BJ (cell line): Measurements from ENCODE around the gene TTLL3. TPM values are rescaled to one million over a fixed set of nuclear protein-coding genes. Genes with fewer than 3 reads are reported as not detected.

Experiments used
- CTCF ChIA-PET: fragments of 350-600 bp; formaldehyde crosslinking; extraction: SDS; loops from one replicate; lab custom pipeline; 2021; ENCODE audit warnings: antibody characterized with exemption, inconsistent platforms; lab: Yijun Ruan, JAX
- POLR2A ChIA-PET: fragments of 300-600 bp; sonication (Branson Sonifier 250); formaldehyde crosslinking; extraction: SDS; loops from one replicate; lab custom pipeline; 2021; ENCODE audit warnings: antibody characterized with exemption; lab: Charles Lee
- DNase-seq: peaks from one replicate; pipeline ENCODE4 v3.0.0-alpha.2; 2011; ENCODE audit warnings: low read depth
- H3K27me3 ChIP-seq: 2 replicates; pipeline ENCODE4 v1.6.0; 2011; ENCODE audit warnings: low read length; ENCODE audit not compliant: control insufficient read depth, insufficient read depth
- H3K36me3 ChIP-seq: 2 replicates; pipeline ENCODE4 v1.5.1; 2011; ENCODE audit warnings: low read length; ENCODE audit not compliant: control insufficient read depth, insufficient read depth
- H3K4me3 ChIP-seq: 2 replicates; pipeline ENCODE4 v1.5.1; 2011; ENCODE audit warnings: low read depth, mild to moderate bottlenecking, control low read depth, low read length
- CTCF ChIP-seq: IDR thresholded peaks from 2 replicates; pipeline ENCODE4 v1.5.1; 2011; ENCODE audit warnings: low read depth, mild to moderate bottlenecking, control low read depth, inconsistent platforms, low read length, moderate library complexity; ENCODE audit not compliant: insufficient read depth
- polyA plus RNA-seq: library from polyadenylated mRNA; depleted of rRNA; stranded (reverse); fragments of >200 nt; gene quantifications from 2 replicates; pipeline ENCODE4 v1.2.3, GENCODE V29; 2011

The TTLL3 gene
- polyA plus RNA-seq, 1 experiment = 25.4 TPM

- Histone ChIP-seq H3K4me3 (no peak overlapping the region), H3K27me3 (no peaks in the 10 kb centered on the region), H3K36me3 (peaks cover 11% of the 10 kb centered on the region)
- POLR2A ChIA-PET = no interaction called here
- no peak for TF ChIP-seq CTCF
- DNase-seq = no peak
- CTCF ChIA-PET = no interaction called here
Measured at GRCh38 chr3:9828801-9829755, 19.0 kb downstream of the TTLL3 start.

- H3K36me3 ChIP-seq = peaks cover 21% of the 10 kb centered on the region
- TF ChIP-seq CTCF = no peak
- ChIA-PET POLR2A (no interaction called here), CTCF (interaction anchor here (1.4 to 1.7 kb wide), 2 partner anchors 9 to 115 kb away, joined by 5 to 6 read pairs; no protein-coding TSS in a partner anchor)
- no peak for DNase-seq
- no peaks in the 10 kb centered on the region for H3K27me3 ChIP-seq
- no peak overlapping the region for H3K4me3 ChIP-seq
Measured at GRCh38 chr3:9831253-9831652, 21.2 kb downstream of the TTLL3 start.

GRCh38 chr3:9833078-9833477 lies 23.0 kb downstream of the TTLL3 start:
- no peaks in the 10 kb centered on the region for H3K27me3 ChIP-seq
- CTCF ChIA-PET = no interaction called here

GRCh38 chr3:9834520-9835380 lies 24.7 kb downstream of the TTLL3 start:
- no peak for TF ChIP-seq CTCF
- ChIA-PET CTCF (interaction anchor here (1.0 to 1.4 kb wide), 2 partner anchors 112 to 119 kb away, joined by 3 read pairs; no protein-coding TSS in a partner anchor), POLR2A (no interaction called here)
- Histone ChIP-seq H3K4me3 (no peak overlapping the region), H3K27me3 (no peaks in the 10 kb centered on the region), H3K36me3 (peaks cover 25% of the 10 kb centered on the region)
- no peak for DNase-seq

More at GRCh38 chr3:9833078-9833477, 23.0 kb downstream of the TTLL3 start:
- POLR2A ChIA-PET = no interaction called here
- DNase-seq = no peak
- no peak for TF ChIP-seq CTCF
- peaks cover 23% of the 10 kb centered on the region for H3K36me3 ChIP-seq
- H3K4me3 ChIP-seq = no peak overlapping the region
